Stimulated activated CD4-positive, alpha-beta T cell treated with anti-CD3 and anti-CD28 coated beads, Interleukin-1b, Interleukin-23, amount 100 ng/mL, for 4 hours (primary cell): ENCODE measurements around the gene NAT14.
"Not testable (repeated sequence)": the region's sequence is repeated elsewhere in the genome, so short reads cannot be mapped to it uniquely, and the experiment has no call there.

ENCODE experiments used
- DNase-seq, 2 donors: peaks; one replicate each; pipeline ENCODE4 v3.0.0-alpha.2; 2020; ENCODE audit warnings: low read depth in 2 of 2

The NAT14 gene

GRCh38 chr19:55486971-55487923 lies 2.3 kb downstream of the NAT14 start:
- DNase-seq = peak; percentile 41 to 53

- DNase-seq = no peak
Measured at GRCh38 chr19:55487924-55488687, 3.1 kb downstream of the NAT14 start, which contains the start of gene SSC5D. TSS of gene SSC5D (plus strand) at chr19:55488436. CDS start at chr19:55488590, 154 bp downstream.

- no peak for DNase-seq
Measured at GRCh38 chr19:55488986-55489710, 4.2 kb downstream of the NAT14 start.

- no peak for DNase-seq
Measured at GRCh38 chr19:55489711-55490477, 4.9 kb downstream of the NAT14 start.

- DNase-seq = no peak
Measured at GRCh38 chr19:55490478-55491432, 5.8 kb downstream of the NAT14 start.

GRCh38 chr19:55491546-55492360 lies 6.8 kb downstream of the NAT14 start:
- DNase-seq = no peak

- DNase-seq = no peak
Measured at GRCh38 chr19:55492362-55492944, 7.5 kb downstream of the NAT14 start.

GRCh38 chr19:55493052-55493644 lies 8.2 kb downstream of the NAT14 start:
- DNase-seq = no peak

GRCh38 chr19:55493645-55494171 lies 8.7 kb downstream of the NAT14 start:
- DNase-seq = no peak

- DNase-seq = no peak
Measured at GRCh38 chr19:55494172-55494761, 9.3 kb downstream of the NAT14 start.

GRCh38 chr19:55495646-55496349 lies 10.8 kb downstream of the NAT14 start:
- DNase-seq = no peak

GRCh38 chr19:55496820-55497219 lies 11.8 kb downstream of the NAT14 start:
- DNase-seq = not testable (repeated sequence)

GRCh38 chr19:55497763-55498162 lies 12.8 kb downstream of the NAT14 start:
- no peak for DNase-seq

- no peak for DNase-seq
Measured at GRCh38 chr19:55498246-55498840, 13.4 kb downstream of the NAT14 start.

GRCh38 chr19:55500368-55500952 lies 15.5 kb downstream of the NAT14 start:
- DNase-seq = no peak
